Measurements from ENCODE around the gene MOSPD3.
A peak's percentile ranks its signal among the peaks of the same experiment; 100 is the strongest.

MOSPD3 gene

DNA sequence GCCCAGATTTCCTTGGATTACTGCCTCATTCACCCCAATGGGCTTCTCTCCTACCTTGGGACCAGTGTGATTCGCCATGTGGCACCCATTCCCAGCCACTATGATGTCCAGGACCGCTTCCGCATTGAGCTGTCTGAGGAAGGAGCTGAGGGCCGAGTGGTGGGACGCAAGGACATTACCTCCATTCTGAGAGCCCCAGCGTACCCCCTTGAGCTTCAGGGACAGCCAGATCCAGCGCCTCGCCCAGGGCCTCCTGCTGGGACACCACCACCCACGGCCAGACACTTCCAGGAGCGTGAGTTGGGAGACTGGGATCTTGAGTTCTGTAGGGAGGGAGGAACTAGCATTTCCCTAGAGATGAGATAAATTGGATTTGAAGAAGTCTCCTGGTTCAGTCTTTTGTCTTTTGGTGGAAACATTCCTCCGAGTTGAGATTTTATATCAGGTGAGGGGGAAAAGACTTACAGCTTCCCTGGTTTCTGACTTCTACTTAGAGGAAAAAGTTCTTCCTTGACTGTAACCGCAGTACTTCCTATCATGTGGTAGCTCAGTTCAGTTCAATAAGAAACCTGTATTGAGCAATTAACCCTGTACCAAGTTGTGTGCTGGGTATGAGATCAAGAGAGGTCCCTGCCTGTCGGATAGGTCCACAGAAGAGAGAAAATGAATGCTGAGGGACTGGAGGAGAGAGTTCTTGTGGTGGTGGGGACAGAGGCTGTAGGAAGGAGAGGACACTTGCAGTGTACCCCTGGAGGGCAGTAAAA, 1.3 kb downstream of the MOSPD3 start:
- H3K36me3 ChIP-seq (ENCODE audit: insufficient read depth, low read length): no peaks in the 10 kb centered on the region
- peak overlapping the region; percentile 90; the same call in 1 of the 2 replicates for H3K9ac ChIP-seq (ENCODE audit: low read depth, low read length)
- no peaks in the 10 kb centered on the region for H3K9me3 ChIP-seq (ENCODE audit: control insufficient read depth, insufficient read depth, low read length)
- H3K4me1 ChIP-seq (ENCODE audit: insufficient read depth, low read length): no peaks in the 10 kb centered on the region

- Histone ChIP-seq H3K4me1 (ENCODE audit: insufficient read depth, low read length) (no peaks in the 10 kb centered on the region), H3K9ac (ENCODE audit: low read depth, low read length) (no peak overlapping the region), H3K36me3 (ENCODE audit: insufficient read depth, low read length) (no peaks in the 10 kb centered on the region)
These were observed 2.0 kb downstream of the MOSPD3 start for GRCh38 chr7:100614308-100614861.

DNA sequence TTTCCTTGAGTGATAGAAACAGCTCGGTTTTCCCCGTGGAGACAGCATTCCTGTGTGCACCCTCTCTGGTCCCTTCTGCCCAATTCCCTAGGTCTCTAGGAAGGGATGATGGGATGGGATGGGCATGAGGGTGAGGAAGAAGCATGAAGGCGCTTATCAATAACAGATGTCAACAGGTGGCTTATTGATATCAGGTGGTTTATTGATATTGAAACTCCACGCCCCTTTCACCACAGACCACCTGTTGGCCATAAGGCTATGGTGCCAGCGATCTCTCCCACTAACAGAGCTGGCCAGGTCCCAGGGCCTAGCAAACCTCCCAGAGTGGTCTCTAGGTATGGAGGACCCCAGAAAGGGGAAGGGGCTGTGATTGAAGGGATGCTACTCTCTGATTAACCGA, 7.9 kb downstream of the MOSPD3 start:
- Histone ChIP-seq H3K36me3 (ENCODE audit: insufficient read depth, low read length) (no peaks in the 10 kb centered on the region), H3K9me3 (ENCODE audit: control insufficient read depth, insufficient read depth, low read length) (no peaks in the 10 kb centered on the region), H3K4me1 (ENCODE audit: insufficient read depth, low read length) (no peaks in the 10 kb centered on the region), H3K9ac (ENCODE audit: low read depth, low read length) (no peak overlapping the region)

More at GRCh38 chr7:100614308-100614861, 2.0 kb downstream of the MOSPD3 start:
- H3K9me3 ChIP-seq (ENCODE audit: control insufficient read depth, insufficient read depth, low read length): no peaks in the 10 kb centered on the region

DNA sequence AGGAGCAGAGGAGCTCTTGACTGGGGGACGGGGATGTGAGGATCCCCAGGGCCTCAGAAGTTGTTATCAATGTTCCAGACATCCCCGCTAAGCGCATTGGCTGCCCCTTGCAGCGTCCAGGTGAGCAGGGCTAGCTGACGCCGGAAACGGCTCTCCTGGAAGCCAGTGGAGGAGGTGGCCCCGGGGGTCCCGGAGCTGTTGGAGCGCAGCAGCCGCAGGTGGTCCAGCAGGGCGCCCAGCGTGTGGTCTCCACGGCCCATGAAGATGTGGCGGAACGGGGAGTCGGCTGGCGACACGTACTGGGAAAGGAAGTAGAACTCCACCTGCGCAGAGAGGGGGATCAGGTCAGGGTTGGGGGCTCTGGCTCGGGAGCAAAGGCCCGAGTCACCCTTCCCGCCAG, 8.5 kb downstream of the MOSPD3 start:
- H3K36me3 ChIP-seq (ENCODE audit: insufficient read depth, low read length): no peaks in the 10 kb centered on the region
- no peaks in the 10 kb centered on the region for H3K4me1 ChIP-seq (ENCODE audit: insufficient read depth, low read length)
- no peaks in the 10 kb centered on the region for H3K9me3 ChIP-seq (ENCODE audit: control insufficient read depth, insufficient read depth, low read length)
- H3K9ac ChIP-seq (ENCODE audit: low read depth, low read length): no peak overlapping the region

GRCh38 chr7:100621554-100621953, 9.2 kb downstream of the MOSPD3 start:
- H3K4me1 ChIP-seq (ENCODE audit: insufficient read depth, low read length): no peaks in the 10 kb centered on the region
- H3K9me3 ChIP-seq (ENCODE audit: control insufficient read depth, insufficient read depth, low read length): no peaks in the 10 kb centered on the region
- H3K36me3 ChIP-seq (ENCODE audit: insufficient read depth, low read length): no peaks in the 10 kb centered on the region
- H3K9ac ChIP-seq (ENCODE audit: low read depth, low read length): no peak overlapping the region

DNA sequence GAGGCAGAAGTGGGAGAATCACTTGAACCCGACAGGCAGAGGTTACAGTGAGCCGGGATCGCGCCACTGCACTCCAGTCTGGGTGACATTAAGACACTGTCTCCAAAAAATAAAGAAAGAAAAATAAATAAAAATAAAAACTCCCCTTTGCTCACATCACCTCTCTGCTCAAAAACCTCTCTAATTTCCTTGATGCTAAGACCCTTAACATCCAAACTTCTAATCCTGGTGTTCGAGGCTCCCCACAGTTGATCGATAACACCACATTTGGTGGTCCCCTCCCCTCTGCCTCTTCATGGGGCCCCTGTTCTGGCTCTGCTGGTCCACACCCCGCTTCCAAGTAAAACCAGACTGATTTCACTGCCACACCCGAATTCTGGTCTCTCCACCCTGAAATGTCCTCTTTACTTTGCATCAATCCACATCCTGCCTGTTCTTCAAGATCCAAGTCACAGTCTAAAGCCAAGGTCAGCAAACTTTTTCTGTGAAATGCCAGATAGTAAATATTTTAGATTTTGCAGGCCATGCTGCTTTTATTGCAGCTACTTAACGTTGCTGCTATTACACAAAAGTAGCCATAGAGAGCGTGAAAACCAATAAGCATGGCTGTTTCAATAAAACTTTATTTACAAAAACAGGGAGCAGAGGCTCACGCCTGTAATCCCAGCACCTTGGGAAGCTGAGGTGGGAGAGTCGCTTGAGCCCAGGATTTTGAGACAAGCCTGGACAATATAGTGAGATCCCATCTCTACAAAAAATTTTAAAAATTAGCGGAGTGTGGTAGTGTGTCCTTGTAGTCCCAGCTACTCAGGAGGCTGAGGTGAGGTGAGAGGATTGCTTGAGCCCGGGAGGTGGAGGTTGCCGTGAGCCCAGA, 11.8 kb downstream of the MOSPD3 start:
- Histone ChIP-seq H3K9me3 (ENCODE audit: control insufficient read depth, insufficient read depth, low read length) (no peaks in the 10 kb centered on the region), H3K36me3 (ENCODE audit: insufficient read depth, low read length) (no peaks in the 10 kb centered on the region), H3K9ac (ENCODE audit: low read depth, low read length) (no peak overlapping the region), H3K4me1 (ENCODE audit: insufficient read depth, low read length) (peaks cover 4% of the 10 kb centered on the region; the same call in 1 of the 2 replicates)

DNA sequence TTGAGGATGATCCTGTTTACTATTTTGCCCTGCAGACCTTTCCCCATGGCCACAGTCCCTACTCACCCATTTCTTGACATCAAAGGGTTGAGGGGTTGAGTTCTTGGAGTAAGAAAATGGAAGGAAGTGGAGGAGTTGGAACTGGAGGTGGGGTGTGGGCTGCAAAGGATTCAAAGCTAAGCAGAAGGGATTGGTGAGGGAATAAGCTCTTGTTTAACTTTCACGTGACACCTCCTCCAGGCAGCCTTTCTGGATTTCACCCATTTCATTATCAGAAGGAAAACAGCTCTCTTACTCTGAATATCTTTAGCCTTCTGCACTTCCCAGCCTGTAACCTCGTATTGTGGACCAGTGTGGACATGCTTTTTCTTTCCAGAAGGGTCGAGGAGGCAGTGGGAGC, 13.7 kb downstream of the MOSPD3 start:
- peak overlapping the region; percentile 25; the same call in 1 of the 2 replicates for H3K9ac ChIP-seq (ENCODE audit: low read depth, low read length)

GRCh38 chr7:100626530-100627237, 14.3 kb downstream of the MOSPD3 start:
- H3K4me1 ChIP-seq (ENCODE audit: insufficient read depth, low read length): peaks cover 4% of the 10 kb centered on the region; the same call in 1 of the 2 replicates
- no peaks in the 10 kb centered on the region for H3K36me3 ChIP-seq (ENCODE audit: insufficient read depth, low read length)
- no peaks in the 10 kb centered on the region for H3K9me3 ChIP-seq (ENCODE audit: control insufficient read depth, insufficient read depth, low read length)
- peak overlapping the region; percentile 54 for H3K9ac ChIP-seq (ENCODE audit: low read depth, low read length)

More for the DNA sequence above, 13.7 kb downstream of the MOSPD3 start:
- H3K9me3 ChIP-seq (ENCODE audit: control insufficient read depth, insufficient read depth, low read length): no peaks in the 10 kb centered on the region
- peaks cover 4% of the 10 kb centered on the region; the same call in 1 of the 2 replicates for H3K4me1 ChIP-seq (ENCODE audit: insufficient read depth, low read length)
- no peaks in the 10 kb centered on the region for H3K36me3 ChIP-seq (ENCODE audit: insufficient read depth, low read length)

- H3K36me3 ChIP-seq (ENCODE audit: insufficient read depth, low read length): no peaks in the 10 kb centered on the region
- peaks cover 4% of the 10 kb centered on the region; the same call in 1 of the 2 replicates for H3K4me1 ChIP-seq (ENCODE audit: insufficient read depth, low read length)
- H3K9me3 ChIP-seq (ENCODE audit: control insufficient read depth, insufficient read depth, low read length): no peaks in the 10 kb centered on the region
- H3K9ac ChIP-seq (ENCODE audit: low read depth, low read length): peak overlapping the region; percentile 54; the same call in 1 of the 2 replicates
These were observed 14.9 kb downstream of the MOSPD3 start for GRCh38 chr7:100627238-100627549.

DNA sequence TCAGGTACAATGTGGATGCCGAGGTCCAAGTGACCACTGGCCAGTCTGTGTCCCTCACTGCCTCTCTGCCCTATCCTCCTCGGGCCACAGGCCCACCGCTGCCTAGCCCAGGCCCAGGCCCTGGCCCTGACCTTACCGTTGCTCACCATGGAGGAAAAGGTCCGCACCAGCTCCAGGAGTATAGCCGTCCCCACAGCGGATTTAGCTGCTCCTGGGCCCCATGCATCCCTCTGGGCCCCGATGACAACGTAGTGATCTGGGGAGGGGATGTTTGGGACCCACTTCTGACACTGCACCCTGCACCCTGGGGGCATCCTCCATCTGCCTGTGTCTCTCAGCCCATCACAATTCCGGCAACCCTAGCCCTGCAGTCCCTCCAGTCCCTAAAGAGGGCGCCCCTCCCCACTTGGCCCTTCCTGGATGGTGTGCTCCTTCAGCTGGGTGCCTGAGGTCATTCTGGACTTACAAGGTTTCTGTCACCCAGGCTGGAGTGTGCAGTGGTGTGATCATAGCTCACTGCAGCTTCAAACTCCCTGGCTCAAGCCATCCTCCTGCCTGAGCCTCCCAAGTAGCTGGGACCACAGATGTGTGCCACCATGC, 16.9 kb downstream of the MOSPD3 start:
- Histone ChIP-seq H3K9ac (ENCODE audit: low read depth, low read length) (no peak overlapping the region), H3K9me3 (ENCODE audit: control insufficient read depth, insufficient read depth, low read length) (no peaks in the 10 kb centered on the region), H3K36me3 (ENCODE audit: insufficient read depth, low read length) (no peaks in the 10 kb centered on the region), H3K4me1 (ENCODE audit: insufficient read depth, low read length) (peaks cover 4% of the 10 kb centered on the region; the same call in 1 of the 2 replicates)

DNA sequence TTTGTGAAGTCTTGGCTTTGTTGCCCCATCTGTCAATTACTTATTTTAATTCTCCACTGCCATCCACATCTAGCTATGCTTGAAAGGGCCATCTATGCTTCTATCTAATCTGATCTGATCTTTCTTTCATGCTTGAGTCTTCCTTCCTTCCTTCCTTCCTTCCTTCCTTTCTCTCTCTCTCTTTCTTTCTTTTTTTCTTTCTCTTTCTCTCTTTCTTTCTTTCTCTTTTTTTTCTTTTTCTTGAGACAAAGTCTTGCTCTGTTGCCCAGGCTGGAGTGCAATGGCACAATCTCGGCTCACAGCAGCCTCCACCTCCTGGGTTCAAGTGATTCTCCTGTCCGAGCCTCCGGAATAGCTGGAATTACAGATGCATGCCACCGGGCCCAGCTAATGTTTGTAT, 17.7 kb downstream of the MOSPD3 start:
- H3K9me3 ChIP-seq (ENCODE audit: control insufficient read depth, insufficient read depth, low read length): no peaks in the 10 kb centered on the region
- no peaks in the 10 kb centered on the region for H3K36me3 ChIP-seq (ENCODE audit: insufficient read depth, low read length)
- peaks cover 4% of the 10 kb centered on the region; the same call in 1 of the 2 replicates for H3K4me1 ChIP-seq (ENCODE audit: insufficient read depth, low read length)
- H3K9ac ChIP-seq (ENCODE audit: low read depth, low read length): no peak overlapping the region

- H3K4me1 ChIP-seq (ENCODE audit: insufficient read depth, low read length): no peaks in the 10 kb centered on the region
- peak overlapping the region; percentile 63 for H3K9ac ChIP-seq (ENCODE audit: low read depth, low read length)
- no peaks in the 10 kb centered on the region for H3K9me3 ChIP-seq (ENCODE audit: control insufficient read depth, insufficient read depth, low read length)
- H3K36me3 ChIP-seq (ENCODE audit: insufficient read depth, low read length): no peaks in the 10 kb centered on the region
These were observed 20.8 kb downstream of the MOSPD3 start for GRCh38 chr7:100632951-100633717.

GRCh38 chr7:100639995-100640516, 27.7 kb downstream of the MOSPD3 start:
- Histone ChIP-seq H3K9me3 (ENCODE audit: control insufficient read depth, insufficient read depth, low read length) (no peaks in the 10 kb centered on the region), H3K9ac (ENCODE audit: low read depth, low read length) (no peak overlapping the region), H3K4me1 (ENCODE audit: insufficient read depth, low read length) (peaks cover 18% of the 10 kb centered on the region; the same call in 1 of the 2 replicates), H3K36me3 (ENCODE audit: insufficient read depth, low read length) (no peaks in the 10 kb centered on the region)

Data from ES-I3 (cell line).